GM12878 (cell line): ENCODE data around the gene RALGAPA2. TPM values are rescaled to one million over a fixed set of nuclear protein-coding genes. Genes with fewer than 3 reads are reported as not detected.

Experiments used
- BHLHE40 ChIP-seq, 2 experiments: fragments of 450-650 bp in 1 of 2; IDR thresholded peaks; 2 replicates each; pipeline ENCODE4 v1.6.1; 2011 to 2017; ENCODE audit warnings: low read depth in 2 of 2, borderline replicate concordance in 1 of 2, improper control_type of control experiment in 1 of 2, low read length in 1 of 2, mild to moderate bottlenecking in 1 of 2
- CBX3 ChIP-seq: fragments of 200-600 bp; sonication (generic); IDR thresholded peaks from 2 replicates; pipeline ENCODE4 v1.6.1; 2016; ENCODE audit warnings: low read depth, borderline replicate concordance
- CHD4 ChIP-seq: fragments of 200-600 bp; sonication (generic); IDR thresholded peaks from 2 replicates; pipeline ENCODE4 v1.6.1; 2016; ENCODE audit warnings: mild to moderate bottlenecking
- DPF2 ChIP-seq: fragments of 450-650 bp; IDR thresholded peaks from 2 replicates; pipeline ENCODE4 v1.6.1; 2017; ENCODE audit warnings: mild to moderate bottlenecking
- EP300 ChIP-seq, 2 experiments: fragments of 150-350 bp in 1 of 2; IDR thresholded peaks; 2 replicates each; pipeline ENCODE4 v1.6.1; 2011 to 2012; ENCODE audit warnings: low read depth in 2 of 2, low read length in 2 of 2, borderline replicate concordance in 1 of 2, improper control_type of control experiment in 1 of 2, inconsistent platforms in 1 of 2; ENCODE audit not compliant: control insufficient read depth in 1 of 2
- GATAD2B ChIP-seq: fragments of 450-650 bp; conservative IDR thresholded peaks from 2 replicates; pipeline ENCODE4 v1.6.1; 2017; ENCODE audit warnings: low read depth, mild to moderate bottlenecking, moderate library complexity
- JUND ChIP-seq: IDR thresholded peaks from 2 replicates; pipeline ENCODE4 v1.6.1; 2012; ENCODE audit warnings: low read depth, mild to moderate bottlenecking, low read length, improper control_type of control experiment, moderate library complexity
- MLLT1 ChIP-seq: fragments of 450-650 bp; IDR thresholded peaks from 2 replicates; pipeline ENCODE4 v1.6.1; 2016; ENCODE audit warnings: mild to moderate bottlenecking
- MTA2 ChIP-seq: fragments of 450-650 bp; IDR thresholded peaks from 2 replicates; pipeline ENCODE4 v1.6.1; 2016; ENCODE audit warnings: low read depth, mild to moderate bottlenecking, moderate library complexity
- NR2C2 ChIP-seq: IDR thresholded peaks from 2 replicates; pipeline ENCODE4 v1.6.1; 2011; ENCODE audit warnings: borderline replicate concordance, low read depth; ENCODE audit not compliant: control insufficient read depth, insufficient read length
- REST ChIP-seq: IDR thresholded peaks from 2 replicates; pipeline ENCODE4 v1.6.1; 2012; ENCODE audit warnings: mild to moderate bottlenecking, low read depth, low read length
- ZBTB33 ChIP-seq: fragments of 450-650 bp; IDR thresholded peaks from 2 replicates; pipeline ENCODE4 v1.6.1; 2017; ENCODE audit warnings: mild to moderate bottlenecking
- ZNF274 ChIP-seq: IDR thresholded peaks from one replicate; pipeline ENCODE4 v1.8.0; 2011; ENCODE audit not compliant: insufficient read length, insufficient read depth
- ZNF687 ChIP-seq: fragments of 450-650 bp; IDR thresholded peaks from 2 replicates; pipeline ENCODE4 v1.6.1; 2017; ENCODE audit warnings: mild to moderate bottlenecking, moderate library complexity
- polyA plus RNA-seq, 11 experiments: library from polyadenylated mRNA; depleted of rRNA in 4 of 11; unstranded in 6 of 11; stranded (reverse) in 5 of 11; fragments of >200 nt; fragmentation: Nextera tagmentation in 4 of 11; fragmentation: Illumina TruSeq in 1 of 11; extraction: Ambion mirVana in 4 of 11; extraction: Trizol in 1 of 11; gene quantifications; 1 replicate in 1 of 11; 2 replicates in 10 of 11; pipeline versions ENCODE4 v1.2.1 to v1.2.3, GENCODE V29; 2011 to 2016; ENCODE audit warnings: inconsistent platforms in 2 of 11, missing spikeins in 2 of 11, low read depth in 1 of 11
- total RNA-seq, 4 experiments: library from RNA; depleted of rRNA in 3 of 4; stranded (reverse); fragments of >200 nt in 3 of 4; fragmentation: Illumina TruSeq in 1 of 4; extraction: Trizol in 1 of 4; gene quantifications; 2 replicates each; pipeline versions ENCODE4 v1.2.1 to v1.2.3, GENCODE V29; 2013 to 2021

The RALGAPA2 gene
- total and polyA plus RNA-seq, 10 of the 15 experiments (the other 5 are each of a cell fraction or from before 2014, with no cell fraction given): 2.9 to 29.4 (median 19.6) TPM

- TF ChIP-seq ZNF687 (no peak), MLLT1 (no peak), CHD4 (no peak), GATAD2B (no peak), ZNF274 (no peak), JUND (no peak), EP300 (IDR thresholded peaks at IDR 0.05; ENCODE audit: borderline replicate concordance in 1 of 2, control insufficient read depth in 1 of 2, low read depth in 2 of 2, low read length in 2 of 2) (no peak), ZBTB33 (no peak), NR2C2 (no peak), BHLHE40 (IDR thresholded peaks at IDR 0.05; ENCODE audit: borderline replicate concordance in 1 of 2, low read depth in 2 of 2, low read length in 1 of 2) (no peak), REST (no peak), CBX3 (no peak), DPF2 (no peak), MTA2 (no peak)
Observed at GRCh38 chr20:20527661-20528060, 184.8 kb downstream of the RALGAPA2 start (continued).
